COLO668 (cell line): Measurements from ENCODE around the gene RPL13.

ENCODE experiments used
- DNase-seq: peaks from one replicate; lab custom pipeline; 2025; ENCODE audit not compliant: unreplicated experiment; lab: John Stamatoyannopoulos, UW

Gene RPL13

DNA sequence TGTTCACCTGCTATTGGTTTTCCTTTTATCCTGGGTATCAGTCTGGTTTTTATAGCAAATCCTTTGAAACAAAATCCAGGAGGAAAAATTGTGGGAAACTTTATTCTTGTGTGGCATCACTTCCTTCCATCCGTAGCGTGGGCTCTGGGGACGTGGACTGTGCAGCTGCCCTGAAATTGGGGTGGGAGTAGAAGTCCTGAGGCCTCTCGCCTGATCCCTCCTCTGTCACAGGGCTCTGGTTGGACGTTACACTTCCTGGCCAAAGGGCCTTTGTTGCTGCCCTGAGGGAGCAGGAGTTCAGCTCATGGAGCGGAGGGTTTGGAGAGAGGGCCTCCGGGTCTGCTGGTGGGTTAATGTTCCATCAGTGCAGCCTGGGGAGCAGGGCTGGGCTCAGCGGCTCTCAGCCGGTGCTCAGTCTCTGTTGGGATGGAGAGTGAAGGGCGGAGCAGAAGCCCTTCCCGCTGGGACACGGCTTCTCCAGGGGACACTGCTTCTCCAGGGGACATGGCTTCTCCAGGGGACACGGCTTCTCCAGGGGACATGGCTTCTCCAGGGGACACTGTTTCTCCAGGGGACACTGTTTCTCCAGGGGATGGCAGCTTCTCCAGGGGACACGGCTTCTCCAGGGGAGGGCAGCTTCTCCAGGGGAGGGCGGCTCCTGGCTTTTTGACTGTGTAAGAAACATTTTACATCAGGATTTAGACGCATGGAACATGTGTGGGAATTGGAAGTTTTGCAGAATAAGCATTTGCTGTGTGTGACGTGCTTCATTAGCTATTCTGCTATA, 15.2 kb upstream of the RPL13 start:
- no peak for DNase-seq

DNA sequence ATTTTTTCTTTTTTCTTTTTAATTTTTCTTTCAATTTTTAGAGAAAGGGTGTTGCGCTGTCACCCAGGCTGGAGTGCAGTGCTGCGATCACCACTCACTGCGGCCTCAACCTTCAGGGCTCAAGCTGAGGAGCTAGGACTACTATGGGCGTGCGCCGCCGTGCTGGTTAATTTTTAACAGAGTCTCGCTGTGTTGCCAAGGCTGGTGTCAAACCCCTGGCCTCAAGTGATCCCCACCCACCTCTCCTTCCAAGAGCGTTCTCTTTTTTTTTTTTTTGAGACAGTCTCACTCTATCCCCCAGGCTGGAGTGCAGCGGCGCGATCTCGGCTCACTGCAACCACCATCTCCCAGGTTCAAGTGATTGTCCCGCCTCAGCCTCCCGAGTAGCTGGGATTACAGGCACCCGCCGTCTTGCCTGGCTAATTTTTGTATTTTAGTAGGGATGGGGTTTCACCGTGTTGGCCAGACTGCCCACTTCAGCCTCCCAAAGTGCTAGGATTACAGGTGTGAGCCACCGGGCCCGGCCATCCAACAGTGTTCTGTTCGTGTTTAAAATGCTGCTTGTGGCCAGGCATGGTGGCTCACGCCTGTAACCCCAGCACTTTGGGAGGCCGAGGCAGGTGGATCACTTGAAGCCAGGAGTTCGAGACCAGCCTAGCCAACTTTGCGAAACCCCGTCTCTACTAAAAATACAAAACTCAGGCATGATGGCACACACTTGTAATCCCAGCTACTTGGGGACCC, 14.5 kb upstream of the RPL13 start:
- peak; percentile 84 for DNase-seq

DNA sequence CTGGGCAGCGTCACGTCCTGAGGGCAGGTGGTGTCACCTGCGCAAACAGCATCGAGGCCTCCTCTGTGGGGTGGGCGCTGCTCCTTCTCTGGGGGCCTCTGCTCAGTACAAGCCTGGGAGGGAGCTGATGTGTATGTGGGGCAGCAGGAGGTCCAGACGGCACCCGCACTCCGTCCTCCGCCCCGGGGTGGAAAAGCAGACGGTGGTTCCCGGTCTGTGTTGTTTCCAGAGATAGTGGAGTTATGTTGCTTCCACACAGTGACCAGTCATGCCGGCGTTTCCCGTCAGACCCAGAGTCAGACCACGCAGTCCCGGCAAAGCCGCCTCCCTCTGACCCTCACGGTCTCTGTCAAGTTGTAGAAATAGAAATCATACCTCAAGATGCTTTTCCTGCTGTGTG, 13.7 kb upstream of the RPL13 start:
- DNase-seq: no peak

DNA sequence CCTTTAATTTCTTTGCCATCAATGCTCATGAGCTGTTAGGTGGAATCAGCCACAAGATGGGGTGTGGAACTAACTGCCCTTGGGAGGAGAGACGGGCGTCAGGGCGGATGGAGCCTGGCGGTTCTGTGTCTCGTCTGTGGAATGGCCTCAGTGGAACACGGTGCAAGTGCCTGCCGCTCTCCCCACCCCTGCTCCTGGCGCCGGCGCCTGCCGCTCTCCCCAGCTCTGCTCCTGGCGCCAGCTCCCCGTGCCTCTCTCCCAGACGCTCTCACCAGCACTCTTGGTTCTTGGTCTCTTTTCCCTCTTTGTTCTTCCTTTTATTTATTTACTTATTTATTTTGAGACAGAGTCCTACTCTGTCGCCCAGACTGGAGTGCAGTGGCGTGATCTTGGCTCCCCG, 13.2 kb upstream of the RPL13 start:
- DNase-seq: no peak

DNA sequence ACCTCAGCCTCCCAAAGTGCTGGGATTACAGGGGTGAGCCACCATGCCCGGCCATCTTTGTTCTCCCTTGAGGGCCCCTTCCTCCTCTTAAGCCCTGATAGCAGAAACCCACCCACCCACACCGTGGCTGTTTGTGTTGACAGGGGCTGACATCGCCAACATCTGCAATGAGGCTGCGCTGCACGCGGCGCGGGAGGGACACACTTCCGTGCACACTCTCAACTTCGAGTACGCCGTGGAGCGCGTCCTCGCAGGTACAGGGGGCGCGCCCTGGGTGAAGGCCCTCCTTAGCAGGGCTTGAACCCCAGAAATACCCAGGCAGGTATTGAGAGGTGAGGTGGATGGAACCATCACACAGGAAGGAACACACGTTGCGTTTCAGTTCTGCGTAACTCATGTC, 12.6 kb upstream of the RPL13 start:
- DNase-seq: no peak

DNA sequence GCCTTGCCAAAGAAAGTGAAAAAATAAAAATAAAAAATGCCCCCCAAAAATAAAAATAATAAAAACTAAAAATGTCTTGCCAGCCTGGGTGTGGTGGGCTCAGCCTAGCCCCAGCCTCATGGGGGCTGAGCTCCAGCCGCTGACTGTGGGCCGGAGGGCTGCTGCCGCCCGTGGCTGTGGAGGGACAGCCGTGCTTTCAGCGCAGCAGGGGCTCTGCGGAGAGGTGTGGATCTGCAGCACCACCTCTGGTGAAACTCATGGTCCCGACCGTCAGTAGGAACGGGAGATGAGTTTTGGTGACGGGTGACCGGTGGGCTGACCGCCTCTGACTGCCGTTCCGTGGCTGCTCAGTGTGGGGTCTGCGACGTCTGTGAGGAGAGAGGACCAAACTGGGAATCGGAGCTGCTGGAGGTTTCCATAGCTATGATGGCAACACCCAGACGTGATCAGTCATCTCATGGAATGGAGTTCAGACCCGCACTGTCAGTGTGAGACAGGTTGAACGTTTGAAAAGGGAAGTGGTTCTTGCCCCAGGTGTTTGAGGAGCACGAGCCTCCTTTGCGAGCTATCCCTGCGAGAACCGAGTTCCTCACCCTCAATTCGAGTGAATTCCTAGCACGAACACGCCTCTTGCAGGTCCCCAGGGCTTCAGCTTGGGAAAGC, 12.0 kb upstream of the RPL13 start:
- no peak for DNase-seq

DNA sequence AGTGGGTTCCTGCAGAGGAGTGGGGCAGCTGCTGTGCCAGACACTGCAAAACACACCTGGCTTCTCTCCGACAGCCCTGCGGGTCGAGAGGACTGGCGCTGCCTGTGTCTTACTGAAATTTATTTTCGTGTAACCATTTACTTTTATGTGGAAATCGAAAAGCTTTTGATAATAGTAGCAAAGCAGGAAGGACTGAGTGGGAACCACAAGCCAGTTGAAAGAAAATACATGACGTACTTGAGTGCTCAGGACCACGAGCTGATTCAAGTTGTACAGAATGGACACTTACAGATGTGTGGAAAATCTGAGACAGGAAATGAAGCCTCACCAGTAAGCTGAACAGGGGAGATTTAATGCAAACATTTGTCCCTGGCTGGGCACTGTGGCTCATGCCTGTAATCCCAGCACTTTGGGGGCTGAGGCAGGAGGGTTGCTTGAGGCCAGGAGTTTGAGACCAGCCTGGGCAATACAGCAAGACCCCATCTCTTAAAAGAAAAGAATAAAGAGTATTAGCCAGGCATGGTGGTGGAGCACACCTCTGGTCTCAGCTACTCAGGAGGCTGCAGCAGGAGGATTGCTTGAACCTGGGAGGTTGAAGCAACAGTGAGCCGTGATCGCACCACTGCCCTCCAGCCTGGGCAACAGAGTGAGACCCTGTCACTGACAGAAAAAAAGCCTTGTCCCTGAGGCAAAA, 11.3 kb upstream of the RPL13 start:
- DNase-seq: no peak

DNA sequence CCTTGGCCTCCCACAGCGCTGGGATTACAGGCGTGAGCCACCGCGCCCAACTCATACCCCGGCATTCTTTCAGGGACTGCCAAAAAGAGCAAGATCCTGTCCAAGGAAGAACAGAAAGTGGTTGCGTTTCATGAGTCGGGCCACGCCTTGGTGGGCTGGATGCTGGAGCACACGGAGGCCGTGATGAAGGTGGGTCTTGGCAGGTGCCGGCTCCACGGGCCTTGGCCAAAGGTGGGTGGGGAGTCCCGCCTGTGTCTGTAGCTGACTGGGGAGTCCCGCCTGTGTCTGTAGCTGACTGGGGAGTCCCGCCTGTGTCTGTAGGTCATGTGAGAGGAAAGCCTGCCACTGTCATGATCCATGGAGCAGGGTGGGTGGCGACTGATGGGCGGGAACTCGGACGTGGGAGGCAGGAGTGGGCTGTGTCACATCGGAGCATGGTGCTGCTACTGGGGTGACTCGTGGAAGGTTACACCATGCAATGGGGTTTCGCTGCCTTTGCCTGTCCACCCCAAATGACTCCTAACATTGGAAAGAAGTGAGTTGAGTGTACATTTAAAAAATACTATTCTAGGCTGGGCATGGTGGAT, 10.0 kb upstream of the RPL13 start:
- DNase-seq: no peak

DNA sequence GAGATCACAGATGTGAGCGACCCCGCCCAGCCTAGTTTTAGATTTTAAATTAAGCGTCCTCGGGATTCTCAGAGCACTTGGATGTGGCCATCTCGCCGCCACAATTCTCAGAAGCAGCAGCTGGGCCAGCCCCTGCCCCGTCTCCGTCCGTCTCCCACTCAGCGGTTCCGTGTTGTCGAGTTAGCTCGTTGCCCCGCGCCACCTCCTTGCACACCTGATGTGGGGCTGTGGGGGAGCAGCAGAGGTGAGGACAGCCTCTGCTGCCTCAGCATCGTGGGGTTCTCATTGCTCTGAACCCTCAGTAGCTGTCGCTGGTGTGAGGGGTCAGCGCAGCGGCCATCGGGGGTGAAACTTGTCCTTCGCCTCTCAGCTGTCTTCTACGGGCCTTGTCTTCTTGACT, 8.2 kb upstream of the RPL13 start:
- no peak for DNase-seq

DNA sequence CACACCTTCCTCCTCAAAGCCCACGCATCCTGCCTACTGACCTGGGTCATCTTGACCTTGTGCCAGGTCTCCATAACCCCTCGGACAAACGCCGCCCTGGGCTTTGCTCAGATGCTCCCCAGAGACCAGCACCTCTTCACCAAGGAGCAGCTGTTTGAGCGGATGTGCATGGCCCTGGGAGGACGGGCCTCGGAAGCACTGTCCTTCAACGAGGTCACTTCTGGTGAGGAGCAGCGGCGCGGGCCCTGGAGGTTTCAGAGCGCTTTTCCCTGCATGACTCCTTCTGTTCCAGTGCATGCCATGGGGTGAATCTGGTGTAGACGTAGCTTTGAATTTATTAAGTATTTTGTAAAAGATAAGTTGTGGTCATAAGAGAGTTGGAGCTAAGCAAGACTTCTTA, 7.6 kb upstream of the RPL13 start:
- DNase-seq: no peak

DNA sequence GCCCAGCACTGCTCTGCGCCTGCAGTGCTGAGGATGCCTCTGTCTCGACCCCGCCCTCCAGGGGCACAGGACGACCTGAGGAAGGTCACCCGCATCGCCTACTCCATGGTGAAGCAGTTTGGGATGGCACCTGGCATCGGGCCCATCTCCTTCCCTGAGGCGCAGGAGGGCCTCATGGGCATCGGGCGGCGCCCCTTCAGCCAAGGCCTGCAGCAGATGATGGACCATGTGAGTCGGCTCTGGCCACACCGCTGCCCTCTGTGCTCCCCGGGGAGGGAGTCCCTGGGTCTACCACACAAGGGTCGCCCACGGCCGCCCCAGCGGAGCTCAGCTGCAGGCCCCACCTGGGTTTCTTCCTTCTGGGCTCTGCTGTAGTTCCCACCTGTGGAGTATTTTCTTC, 6.7 kb upstream of the RPL13 start:
- no peak for DNase-seq

DNA sequence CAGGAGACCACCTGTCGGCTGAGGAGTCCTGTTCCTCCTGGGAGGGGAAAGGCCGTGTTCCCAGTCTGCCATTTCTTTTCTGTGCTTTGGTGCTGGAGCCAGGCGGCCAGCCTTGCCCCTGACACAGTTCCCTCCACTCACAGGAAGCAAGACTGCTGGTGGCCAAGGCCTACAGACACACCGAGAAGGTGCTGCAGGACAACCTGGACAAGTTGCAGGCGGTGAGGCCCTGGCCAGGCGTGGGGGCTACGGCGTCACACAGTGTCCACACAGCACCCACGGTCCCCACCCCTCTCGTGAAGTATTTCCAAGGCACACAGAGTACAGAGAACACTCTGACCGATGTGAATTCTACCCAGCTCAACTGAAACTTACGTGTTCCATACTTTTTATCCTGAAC, 6.1 kb upstream of the RPL13 start:
- DNase-seq: no peak

DNA sequence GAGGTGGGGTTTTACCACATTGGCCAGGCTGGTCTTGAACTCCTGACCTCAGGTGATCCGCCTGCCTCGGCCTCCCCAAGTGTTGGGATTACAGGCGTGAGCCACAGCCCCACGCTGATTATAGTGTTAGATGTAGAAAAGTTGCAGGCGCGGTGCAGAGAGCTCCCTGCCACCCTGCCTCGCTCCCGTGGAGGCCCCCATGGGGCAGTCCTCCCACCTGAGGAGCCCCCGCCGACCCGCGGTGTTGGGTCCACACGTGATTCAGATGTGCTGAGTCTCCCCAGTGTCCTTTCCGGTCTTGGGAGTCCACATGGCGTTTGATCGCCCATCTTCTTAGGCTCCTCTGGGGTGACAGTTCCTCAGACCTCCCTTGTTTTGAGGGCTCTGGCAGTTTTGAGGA, 5.2 kb upstream of the RPL13 start:
- no peak for DNase-seq

DNA sequence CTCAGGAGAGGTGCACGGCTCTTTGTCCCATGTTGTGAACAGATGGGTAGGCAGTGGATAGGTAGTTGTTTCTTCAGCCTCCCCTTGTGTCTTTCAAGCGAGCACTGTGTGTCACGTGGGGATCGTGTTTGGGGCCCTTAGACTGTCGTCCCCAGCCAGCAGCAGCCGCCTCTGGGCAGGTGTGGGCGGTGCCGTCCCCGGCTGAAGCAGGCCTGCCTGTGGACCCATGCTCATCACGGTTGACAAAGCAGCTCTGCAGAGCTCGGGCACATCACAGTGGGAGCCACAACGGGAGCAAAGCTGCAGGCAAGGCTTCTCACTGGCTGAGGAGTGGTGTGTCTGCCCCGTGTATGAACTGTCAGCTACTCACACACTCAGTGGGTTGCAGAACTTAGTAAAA, 4.7 kb upstream of the RPL13 start:
- DNase-seq: no peak

DNA sequence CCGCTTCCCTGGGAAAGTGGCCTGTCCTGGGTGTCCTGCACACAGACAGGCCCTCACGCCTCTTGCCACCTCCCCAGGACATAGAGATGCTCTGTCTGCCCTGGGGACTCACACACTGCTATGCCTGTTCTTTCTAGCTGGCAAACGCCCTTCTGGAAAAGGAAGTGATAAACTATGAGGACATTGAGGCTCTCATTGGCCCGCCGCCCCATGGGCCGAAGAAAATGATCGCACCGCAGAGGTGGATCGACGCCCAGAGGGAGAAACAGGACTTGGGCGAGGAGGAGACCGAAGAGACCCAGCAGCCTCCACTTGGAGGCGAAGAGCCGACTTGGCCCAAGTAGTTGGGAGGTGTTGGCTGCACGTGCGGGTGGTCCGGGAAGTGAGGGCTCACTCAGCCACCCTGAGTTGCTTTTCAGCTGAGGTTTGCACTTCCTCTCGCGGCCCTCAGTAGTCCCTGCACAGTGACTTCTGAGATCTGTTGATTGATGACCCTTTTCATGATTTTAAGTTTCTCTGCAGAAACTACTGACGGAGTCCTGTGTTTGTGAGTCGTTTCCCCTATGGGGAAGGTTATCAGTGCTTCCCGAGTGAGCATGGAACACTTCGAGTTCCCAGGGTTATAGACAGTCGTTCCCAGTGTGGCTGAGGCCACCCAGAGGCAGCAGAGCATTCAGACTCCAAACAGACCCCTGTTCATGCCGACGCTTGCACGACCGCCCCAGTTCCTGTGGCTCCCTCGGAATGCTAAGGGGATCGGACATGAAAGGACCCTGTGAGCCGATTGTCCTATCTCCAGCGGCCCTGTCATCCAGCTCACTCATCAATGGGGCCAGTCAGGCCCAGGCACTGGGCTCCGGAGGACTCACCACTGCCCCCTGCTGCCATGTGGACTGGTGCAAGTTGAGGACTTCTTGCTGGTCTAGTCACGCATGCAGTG, 3.5 kb upstream of the RPL13 start:
- DNase-seq: peak; percentile 76

DNA sequence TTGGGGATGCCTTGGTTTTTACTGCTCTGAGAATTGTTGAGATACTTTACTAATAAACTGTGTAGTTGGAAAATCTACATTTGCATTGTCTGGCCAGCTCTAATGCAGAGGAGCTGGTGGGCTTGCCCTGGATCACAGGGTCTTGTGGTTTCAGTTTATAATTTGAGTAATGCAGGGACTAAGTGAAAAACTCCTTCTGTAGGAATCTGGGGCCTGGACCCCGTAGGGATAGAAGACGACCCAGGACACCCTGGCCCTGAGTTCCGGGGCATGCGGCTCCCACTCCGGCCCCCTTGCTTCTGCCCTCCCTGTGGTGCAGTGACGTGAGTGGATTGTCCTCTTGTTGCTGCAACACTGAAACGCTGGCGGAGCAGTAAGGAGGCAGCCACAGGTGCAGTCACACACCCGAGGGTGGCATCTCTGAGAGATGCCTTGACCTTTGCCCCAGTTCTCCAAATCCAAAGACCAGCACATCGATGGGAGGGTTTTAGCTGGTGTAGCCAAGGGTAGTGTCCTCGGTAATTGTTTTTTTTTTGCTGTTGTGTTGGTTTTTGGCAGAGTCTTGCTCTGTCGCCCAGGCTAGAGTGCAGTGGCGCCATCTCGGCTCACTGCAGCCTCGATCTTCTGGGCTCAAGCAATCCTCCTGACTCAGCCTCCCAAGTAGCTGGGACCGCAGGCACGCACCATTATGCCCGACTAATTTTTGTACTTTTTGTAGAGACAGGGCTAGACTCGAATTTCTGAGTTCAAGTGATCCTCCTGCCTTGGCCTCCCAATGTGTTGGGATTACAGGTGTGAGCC, 2.6 kb upstream of the RPL13 start:
- no peak for DNase-seq

DNA sequence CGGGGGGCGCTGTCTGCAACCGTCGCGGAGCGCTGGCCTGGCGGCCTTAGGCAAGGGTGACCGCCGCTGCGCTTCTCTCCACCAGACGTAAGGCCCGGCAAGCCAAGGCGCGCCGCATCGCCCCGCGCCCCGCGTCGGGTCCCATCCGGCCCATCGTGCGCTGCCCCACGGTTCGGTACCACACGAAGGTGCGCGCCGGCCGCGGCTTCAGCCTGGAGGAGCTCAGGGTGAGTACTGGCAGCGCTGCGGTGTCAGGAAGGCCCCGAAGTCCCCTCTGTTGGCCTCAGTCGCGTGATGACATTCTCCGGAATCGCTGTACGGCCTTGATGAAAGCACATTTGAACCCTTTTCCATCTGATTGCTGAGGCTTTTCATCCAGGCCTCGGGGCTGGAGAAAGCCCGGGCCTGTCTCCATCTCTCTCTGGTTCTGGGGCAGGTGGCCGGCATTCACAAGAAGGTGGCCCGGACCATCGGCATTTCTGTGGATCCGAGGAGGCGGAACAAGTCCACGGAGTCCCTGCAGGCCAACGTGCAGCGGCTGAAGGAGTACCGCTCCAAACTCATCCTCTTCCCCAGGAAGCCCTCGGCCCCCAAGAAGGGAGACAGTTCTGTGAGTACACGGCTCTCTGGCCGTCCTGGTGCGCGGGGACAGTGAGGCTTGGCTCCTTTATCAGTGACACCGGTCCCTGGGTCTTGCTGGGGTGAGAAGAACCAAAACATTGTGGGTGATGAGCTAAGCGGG, 831 bp downstream of the RPL13 start:
- no peak for DNase-seq

DNA sequence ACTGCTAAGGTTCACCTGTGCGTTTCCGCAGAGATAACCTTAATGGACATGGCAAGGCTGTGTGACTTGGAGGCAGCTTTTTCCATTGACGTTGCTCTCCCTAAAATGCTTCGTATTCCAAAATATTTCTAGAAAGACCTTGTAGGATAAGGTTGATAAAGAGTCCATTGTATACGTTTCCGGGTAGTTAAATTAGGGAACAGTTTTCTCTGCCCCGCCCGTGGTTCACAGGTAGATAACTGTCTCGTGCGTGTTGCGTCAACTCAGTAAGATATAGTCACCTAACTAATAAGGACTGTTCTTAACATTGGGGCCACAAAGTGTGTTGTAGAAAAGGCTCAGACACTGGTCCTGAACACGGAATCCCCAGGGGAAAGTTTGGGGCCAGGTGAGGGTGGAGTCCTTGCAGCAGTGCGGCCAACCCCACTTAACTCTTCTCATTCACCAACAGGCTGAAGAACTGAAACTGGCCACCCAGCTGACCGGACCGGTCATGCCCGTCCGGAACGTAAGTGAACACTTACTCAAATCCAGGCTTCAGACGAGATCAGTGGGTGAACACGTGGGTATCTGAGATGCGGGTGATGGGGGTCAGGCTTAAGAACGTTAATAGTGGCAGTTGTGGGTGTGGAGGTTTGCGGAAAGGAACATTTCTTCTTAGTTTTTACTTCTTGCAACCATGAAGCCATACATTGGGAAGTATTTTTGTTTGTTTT, 1.6 kb downstream of the RPL13 start:
- DNase-seq: no peak
